Effector CD8-positive, alpha-beta T cell (primary cell): ENCODE measurements around the gene BTBD10.

Experiments used
- DNase-seq: peaks from one replicate; lab custom pipeline; 2025; lab: John Stamatoyannopoulos, UW

Gene BTBD10

DNA sequence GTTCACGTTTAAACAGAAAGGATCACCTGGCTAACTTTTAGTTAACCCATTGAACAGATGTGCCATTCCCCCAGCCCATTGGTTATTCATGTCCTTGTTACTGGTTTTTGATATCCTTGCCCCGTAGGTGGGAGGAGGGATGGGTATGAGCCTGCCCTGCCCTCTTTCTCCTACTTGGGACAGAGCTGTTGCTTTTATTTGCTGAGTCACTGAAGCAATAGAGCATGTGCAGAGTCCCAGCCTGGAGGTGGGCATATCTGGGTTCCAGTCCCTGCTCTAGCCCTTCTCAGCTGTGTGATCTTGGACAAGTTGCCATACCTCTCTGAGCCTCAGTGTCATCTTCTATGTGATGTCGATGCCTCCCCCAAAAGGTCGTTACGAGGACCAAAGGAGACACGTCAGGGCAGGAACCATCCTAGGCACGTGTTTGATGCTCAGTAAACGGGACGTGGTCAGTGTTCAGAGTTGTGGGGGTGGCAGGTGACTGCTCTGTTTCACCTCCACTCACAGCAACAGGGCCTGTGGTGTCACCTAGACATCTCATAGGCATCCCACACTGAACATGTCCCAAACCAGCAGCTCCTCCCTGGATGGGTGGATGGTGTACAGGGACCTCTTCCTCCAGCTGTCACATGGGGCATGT is 124.5 kb downstream of the BTBD10 start:
- DNase-seq: no peak

DNA sequence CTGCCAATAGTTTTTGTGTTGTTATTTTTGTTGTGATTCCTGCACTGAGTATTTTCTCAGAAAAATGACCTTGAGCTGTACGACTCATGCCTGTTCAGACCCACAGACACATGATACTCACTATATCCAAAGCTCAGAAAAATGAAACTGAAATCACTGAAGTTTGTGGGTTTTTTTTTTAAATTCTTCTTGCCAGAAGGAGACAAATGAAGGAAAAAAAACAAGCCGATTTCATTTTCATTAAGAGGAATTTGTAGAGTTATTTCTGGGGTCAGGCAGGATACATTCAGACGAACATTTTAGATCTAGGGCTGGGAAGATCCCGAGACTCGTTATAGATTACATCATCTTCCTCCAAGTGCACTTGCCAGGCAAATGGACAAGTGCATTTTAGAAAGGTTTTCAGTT is 125.0 kb downstream of the BTBD10 start:
- DNase-seq: no peak
